GM23338 (cell line): ENCODE data around the gene TMEM39A. TPM values are rescaled to one million over a fixed set of nuclear protein-coding genes. Genes with fewer than 3 reads are reported as not detected.

Source experiments
- ATAC-seq: fragments of 200-7000 bp; cut with Tn5 transposase; 3 replicates; pipeline ENCODE4 v1.9.1; 2020
- DNase-seq: peaks from one replicate; pipeline ENCODE4 v3.0.0-alpha.2; 2015; ENCODE audit warnings: low spot score
- H2AFZ ChIP-seq: fragments of 200-600 bp; sonication (generic); 2 replicates; pipeline ENCODE4 v1.8.0; 2016; ENCODE audit warnings: antibody characterized with exemption, mild to moderate bottlenecking, moderate library complexity
- H3F3A ChIP-seq: fragments of 200-600 bp; sonication (generic); replicated peaks from 2 replicates; pipeline ENCODE4 v1.8.0; 2017; ENCODE audit warnings: antibody characterized with exemption, mixed run types, low read depth
- H3K27ac ChIP-seq: fragments of 200-600 bp; sonication (generic); 2 replicates; pipeline ENCODE4 v1.6.1; 2016; ENCODE audit warnings: low read depth
- H3K27me3 ChIP-seq: fragments of 200-600 bp; sonication (generic); 2 replicates; pipeline ENCODE4 v1.8.0; 2016; ENCODE audit warnings: mild to moderate bottlenecking, mixed run types, moderate library complexity; ENCODE audit not compliant: insufficient read depth
- H3K36me3 ChIP-seq: fragments of 200-600 bp; sonication (generic); 2 replicates; pipeline ENCODE4 v1.8.0; 2016; ENCODE audit warnings: mild to moderate bottlenecking; ENCODE audit not compliant: insufficient read depth
- H3K4me1 ChIP-seq: fragments of 200-600 bp; sonication (generic); 2 replicates; pipeline ENCODE4 v1.8.0; 2016; ENCODE audit warnings: mild to moderate bottlenecking, moderate library complexity; ENCODE audit not compliant: insufficient read depth
- H3K4me2 ChIP-seq: fragments of 200-600 bp; sonication (generic); 2 replicates; pipeline ENCODE4 v1.7.1; 2017; ENCODE audit warnings: mixed run types
- H3K4me3 ChIP-seq: fragments of 200-600 bp; sonication (generic); 2 replicates; pipeline ENCODE4 v1.6.1; 2016; ENCODE audit warnings: mixed run types
- H3K79me2 ChIP-seq: fragments of 200-600 bp; sonication (generic); replicated peaks from 2 replicates; pipeline ENCODE4 v1.8.0; 2017; ENCODE audit warnings: mild to moderate bottlenecking; ENCODE audit not compliant: insufficient read depth
- H3K9me2 ChIP-seq: fragments of 200-600 bp; sonication (generic); 2 replicates; pipeline ENCODE4 v1.8.0; 2017; ENCODE audit not compliant: insufficient read depth
- H4K20me1 ChIP-seq: fragments of 200-600 bp; sonication (generic); replicated peaks from 2 replicates; pipeline ENCODE4 v1.8.0; 2017; ENCODE audit warnings: mild to moderate bottlenecking; ENCODE audit not compliant: insufficient read depth
- H3K27ac Mint-ChIP-seq: 2 replicates; pipeline ENCODE4 v1.8.0; 2020; ENCODE audit warnings: inconsistent platforms, mild to moderate bottlenecking, moderate library complexity, mixed read lengths
- H3K27me3 Mint-ChIP-seq: 3 replicates; pipeline ENCODE4 v1.8.0; 2022; ENCODE audit warnings: low read depth, mild to moderate bottlenecking, moderate library complexity, mixed read lengths, inconsistent platforms; ENCODE audit not compliant: insufficient read depth, poor library complexity
- H3K36me3 Mint-ChIP-seq: 3 replicates; pipeline ENCODE4 v1.8.0; 2021; ENCODE audit warnings: low read depth, mild to moderate bottlenecking, inconsistent platforms, moderate library complexity, mixed read lengths
- H3K4me1 Mint-ChIP-seq: 3 replicates; pipeline ENCODE4 v1.8.0; 2020; ENCODE audit warnings: mild to moderate bottlenecking, inconsistent platforms, mixed read lengths
- H3K4me3 Mint-ChIP-seq: 3 replicates; pipeline ENCODE4 v1.8.0; 2021; ENCODE audit warnings: moderate library complexity, mild to moderate bottlenecking, inconsistent platforms, mixed read lengths
- H3K9me3 Mint-ChIP-seq: 3 replicates; pipeline ENCODE4 v1.8.0; 2020; ENCODE audit warnings: moderate library complexity, mild to moderate bottlenecking, inconsistent platforms, mixed read lengths
- CREB1 ChIP-seq: fragments of 250-450 bp; sonication (Bioruptor Pico); IDR thresholded peaks from 2 replicates; pipeline ENCODE4 v1.5.0; 2020; ENCODE audit warnings: low read depth, mild to moderate bottlenecking, moderate library complexity
- EZH2 ChIP-seq: fragments of 200-600 bp; sonication (generic); IDR thresholded peaks from one replicate; pipeline ENCODE4 v1.8.0; 2017; ENCODE audit warnings: antibody characterized with exemption, mild to moderate bottlenecking, low read depth; ENCODE audit not compliant: unreplicated experiment
- EZH2phosphoT487 ChIP-seq: fragments of 200-600 bp; sonication (generic); IDR thresholded peaks from one replicate; pipeline ENCODE4 v1.8.1; 2018; ENCODE audit warnings: antibody characterized with exemption; ENCODE audit not compliant: unreplicated experiment
- JUNB ChIP-seq: IDR thresholded peaks from one replicate; pipeline ENCODE4 v1.6.1; 2016; ENCODE audit warnings: antibody characterized with exemption; ENCODE audit not compliant: unreplicated experiment
- NANOG ChIP-seq: IDR thresholded peaks from 2 replicates; pipeline ENCODE4 v1.6.1; 2016; ENCODE audit warnings: antibody characterized with exemption, borderline replicate concordance
- STAT1 ChIP-seq: IDR thresholded peaks from one replicate; pipeline ENCODE4 v1.6.1; 2016; ENCODE audit warnings: antibody characterized with exemption; ENCODE audit not compliant: unreplicated experiment
- ZNF114 ChIP-seq: fragments of 250-450 bp; sonication (Bioruptor Pico); IDR thresholded peaks from 2 replicates; pipeline ENCODE4 v1.5.0; 2020; ENCODE audit warnings: mild to moderate bottlenecking, moderate library complexity
- ZNF331 ChIP-seq: fragments of 250-450 bp; sonication (Bioruptor Pico); IDR thresholded peaks from 2 replicates; pipeline ENCODE4 v1.5.0; 2020; ENCODE audit warnings: low read depth, mild to moderate bottlenecking, moderate library complexity
- polyA plus RNA-seq: library from polyadenylated mRNA; unstranded; fragments of >200 nt; fragmentation: Nextera tagmentation; extraction: Ambion mirVana; gene quantifications from 2 replicates; pipeline ENCODE4 v1.2.1, GENCODE V29; 2016
- total RNA-seq: library from RNA; depleted of rRNA; stranded (reverse); fragments of >200 nt; shearing (Covaris generic); gene quantifications from 2 replicates; pipeline ENCODE4 v1.2.3, GENCODE V29; 2014
- TF ChIP-seq, protein P1 (sequence below): IDR thresholded peaks from one replicate; pipeline ENCODE4 v1.6.1; 2018; ENCODE audit warnings: antibody characterized with exemption; ENCODE audit not compliant: unreplicated experiment
- TF ChIP-seq, protein P2 (sequence below), 2 experiments: fragments of 200-600 bp in 1 of 2; sonication (generic) in 1 of 2; conservative IDR thresholded peaks; 2 replicates each; pipeline versions ENCODE4 v1.5.1 to v1.6.1; 2016 to 2017; ENCODE audit warnings: antibody characterized with exemption in 2 of 2, low read depth in 2 of 2, mild to moderate bottlenecking in 2 of 2, moderate library complexity in 1 of 2

The TMEM39A gene
- total and polyA plus RNA-seq, 2 experiments from 2014 or later: 12.9 to 51.6 TPM

DNA sequence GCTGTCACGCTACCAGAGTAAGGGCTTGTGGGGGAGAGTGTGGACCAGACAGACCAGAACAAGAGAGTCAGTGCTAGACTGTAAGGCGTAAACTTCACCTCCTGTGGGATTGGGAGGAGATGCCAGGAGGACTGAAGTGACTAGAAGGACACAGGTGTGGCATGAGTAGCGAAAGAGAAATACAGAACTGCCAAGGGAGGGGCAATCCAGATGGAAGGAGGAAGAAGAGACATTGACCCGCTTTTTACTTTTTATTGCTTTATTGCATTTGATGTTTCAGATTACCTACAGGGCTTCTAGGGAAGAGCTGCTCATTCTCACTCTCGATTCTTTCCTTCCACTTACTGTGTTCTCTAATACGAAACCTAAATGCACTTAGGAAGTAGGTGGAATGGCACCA is 7.5 kb upstream of the TMEM39A start:
- no peaks in the 10 kb centered on the region for H3F3A ChIP-seq
- no peaks in the 10 kb centered on the region for H3K9me2 ChIP-seq
- ATAC-seq: no peak
- H2AFZ ChIP-seq: no peak overlapping the region
- peaks cover 7% of the 10 kb centered on the region for H3K27me3 Mint-ChIP-seq
- H3K4me1 ChIP-seq: peaks cover 6% of the 10 kb centered on the region; the same call in 1 of the 2 replicates
- H3K27ac Mint-ChIP-seq: no peak overlapping the region
- H3K27ac ChIP-seq: no peak overlapping the region
- no peak overlapping the region for H3K4me2 ChIP-seq
- peaks cover 6% of the 10 kb centered on the region for H3K79me2 ChIP-seq
- H3K4me1 Mint-ChIP-seq: peaks cover 19% of the 10 kb centered on the region
- peaks cover 8% of the 10 kb centered on the region for H3K36me3 ChIP-seq
- peaks cover 3% of the 10 kb centered on the region; the same call in 1 of the 3 replicates for H3K9me3 Mint-ChIP-seq
- peaks cover 13% of the 10 kb centered on the region for H3K36me3 Mint-ChIP-seq
- DNase-seq: no peak
- H4K20me1 ChIP-seq: no peaks in the 10 kb centered on the region
- no peaks in the 10 kb centered on the region for H3K27me3 ChIP-seq
- TF ChIP-seq STAT1: no peak
- TF ChIP-seq ZNF114: no peak
- TF ChIP-seq, protein P1, sequence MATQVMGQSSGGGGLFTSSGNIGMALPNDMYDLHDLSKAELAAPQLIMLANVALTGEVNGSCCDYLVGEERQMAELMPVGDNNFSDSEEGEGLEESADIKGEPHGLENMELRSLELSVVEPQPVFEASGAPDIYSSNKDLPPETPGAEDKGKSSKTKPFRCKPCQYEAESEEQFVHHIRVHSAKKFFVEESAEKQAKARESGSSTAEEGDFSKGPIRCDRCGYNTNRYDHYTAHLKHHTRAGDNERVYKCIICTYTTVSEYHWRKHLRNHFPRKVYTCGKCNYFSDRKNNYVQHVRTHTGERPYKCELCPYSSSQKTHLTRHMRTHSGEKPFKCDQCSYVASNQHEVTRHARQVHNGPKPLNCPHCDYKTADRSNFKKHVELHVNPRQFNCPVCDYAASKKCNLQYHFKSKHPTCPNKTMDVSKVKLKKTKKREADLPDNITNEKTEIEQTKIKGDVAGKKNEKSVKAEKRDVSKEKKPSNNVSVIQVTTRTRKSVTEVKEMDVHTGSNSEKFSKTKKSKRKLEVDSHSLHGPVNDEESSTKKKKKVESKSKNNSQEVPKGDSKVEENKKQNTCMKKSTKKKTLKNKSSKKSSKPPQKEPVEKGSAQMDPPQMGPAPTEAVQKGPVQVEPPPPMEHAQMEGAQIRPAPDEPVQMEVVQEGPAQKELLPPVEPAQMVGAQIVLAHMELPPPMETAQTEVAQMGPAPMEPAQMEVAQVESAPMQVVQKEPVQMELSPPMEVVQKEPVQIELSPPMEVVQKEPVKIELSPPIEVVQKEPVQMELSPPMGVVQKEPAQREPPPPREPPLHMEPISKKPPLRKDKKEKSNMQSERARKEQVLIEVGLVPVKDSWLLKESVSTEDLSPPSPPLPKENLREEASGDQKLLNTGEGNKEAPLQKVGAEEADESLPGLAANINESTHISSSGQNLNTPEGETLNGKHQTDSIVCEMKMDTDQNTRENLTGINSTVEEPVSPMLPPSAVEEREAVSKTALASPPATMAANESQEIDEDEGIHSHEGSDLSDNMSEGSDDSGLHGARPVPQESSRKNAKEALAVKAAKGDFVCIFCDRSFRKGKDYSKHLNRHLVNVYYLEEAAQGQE: no peak
- TF ChIP-seq EZH2: no peak
- no peak for TF ChIP-seq CREB1
- no peak for TF ChIP-seq NANOG
- TF ChIP-seq, protein P2, sequence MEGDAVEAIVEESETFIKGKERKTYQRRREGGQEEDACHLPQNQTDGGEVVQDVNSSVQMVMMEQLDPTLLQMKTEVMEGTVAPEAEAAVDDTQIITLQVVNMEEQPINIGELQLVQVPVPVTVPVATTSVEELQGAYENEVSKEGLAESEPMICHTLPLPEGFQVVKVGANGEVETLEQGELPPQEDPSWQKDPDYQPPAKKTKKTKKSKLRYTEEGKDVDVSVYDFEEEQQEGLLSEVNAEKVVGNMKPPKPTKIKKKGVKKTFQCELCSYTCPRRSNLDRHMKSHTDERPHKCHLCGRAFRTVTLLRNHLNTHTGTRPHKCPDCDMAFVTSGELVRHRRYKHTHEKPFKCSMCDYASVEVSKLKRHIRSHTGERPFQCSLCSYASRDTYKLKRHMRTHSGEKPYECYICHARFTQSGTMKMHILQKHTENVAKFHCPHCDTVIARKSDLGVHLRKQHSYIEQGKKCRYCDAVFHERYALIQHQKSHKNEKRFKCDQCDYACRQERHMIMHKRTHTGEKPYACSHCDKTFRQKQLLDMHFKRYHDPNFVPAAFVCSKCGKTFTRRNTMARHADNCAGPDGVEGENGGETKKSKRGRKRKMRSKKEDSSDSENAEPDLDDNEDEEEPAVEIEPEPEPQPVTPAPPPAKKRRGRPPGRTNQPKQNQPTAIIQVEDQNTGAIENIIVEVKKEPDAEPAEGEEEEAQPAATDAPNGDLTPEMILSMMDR (conservative IDR thresholded peaks at IDR 0.05; ENCODE audit: low read depth in 2 of 2): no peak
- no peak for TF ChIP-seq EZH2phosphoT487
- no peak for TF ChIP-seq ZNF331 (CRISPR knock-in tag)
- TF ChIP-seq JUNB: no peak
- H3K4me3 Mint-ChIP-seq: peak overlapping the region; percentile 43; the same call in 1 of the 3 replicates
- no peak overlapping the region for H3K4me3 ChIP-seq
